HepG2 (cell line): ENCODE data around the gene TCN2. TPM values are rescaled to one million over a fixed set of nuclear protein-coding genes. Genes with fewer than 3 reads are reported as not detected.

Experiments used
- ARID2 ChIP-seq: sonication (generic); formaldehyde crosslinking; IDR thresholded peaks from 2 replicates; pipeline ENCODE4 v1.8.1; 2022; ENCODE audit warnings: mild to moderate bottlenecking, missing genetic modification reagents, borderline replicate concordance
- ARID4A ChIP-seq: sonication (generic); formaldehyde crosslinking; IDR thresholded peaks from 2 replicates; pipeline ENCODE4 v1.5.0; 2020; ENCODE audit warnings: mild to moderate bottlenecking, missing genetic modification reagents, borderline replicate concordance
- GPN1 ChIP-seq: sonication (generic); formaldehyde crosslinking; IDR thresholded peaks from 2 replicates; pipeline ENCODE4 v1.5.1; 2020; ENCODE audit warnings: missing genetic modification reagents, borderline replicate concordance
- IRF2 ChIP-seq: IDR thresholded peaks from 2 replicates; pipeline ENCODE4 v1.6.1; 2018; ENCODE audit warnings: missing genetic modification reagents, missing compliant biosample characterization
- NCOR1 ChIP-seq: fragments of 200-600 bp; sonication (generic); IDR thresholded peaks from 2 replicates; pipeline ENCODE4 v1.7.0; 2017; ENCODE audit warnings: antibody characterized with exemption, low read length, borderline replicate concordance
- NPAS2 ChIP-seq: sonication (generic); formaldehyde crosslinking; IDR thresholded peaks from 2 replicates; pipeline ENCODE4 v1.8.0; 2022; ENCODE audit warnings: mild to moderate bottlenecking, missing genetic modification reagents, borderline replicate concordance
- PRDM4 ChIP-seq: sonication (generic); formaldehyde crosslinking; IDR thresholded peaks from 2 replicates; pipeline ENCODE4 v1.9.0; 2021; ENCODE audit warnings: missing genetic modification reagents, borderline replicate concordance
- RFX5 ChIP-seq: IDR thresholded peaks from 2 replicates; pipeline ENCODE4 v1.6.1; 2011; ENCODE audit warnings: low read depth, low read length, improper control_type of control experiment
- ZBTB10 ChIP-seq: sonication (generic); formaldehyde crosslinking; IDR thresholded peaks from 2 replicates; pipeline ENCODE4 v1.4.0; 2020; ENCODE audit warnings: missing genetic modification reagents, borderline replicate concordance
- ZBTB37 ChIP-seq: sonication (generic); formaldehyde crosslinking; IDR thresholded peaks from 2 replicates; pipeline ENCODE4 v1.4.0; 2020; ENCODE audit warnings: mild to moderate bottlenecking, missing genetic modification reagents
- ZBTB44 ChIP-seq: sonication (generic); formaldehyde crosslinking; IDR thresholded peaks from 2 replicates; pipeline ENCODE4 v1.4.0; 2020; ENCODE audit warnings: missing genetic modification reagents
- polyA plus RNA-seq, 8 experiments: library from polyadenylated mRNA; depleted of rRNA in 3 of 8; stranded (reverse) in 7 of 8; unstranded in 1 of 8; fragments of >200 nt; fragmentation: Illumina TruSeq in 4 of 8; extraction: Trizol in 4 of 8; gene quantifications; 2 replicates each; pipeline versions ENCODE4 v1.2.1 to v1.2.3, GENCODE V29; 2011 to 2016; ENCODE audit warnings: low read depth in 4 of 8, missing spikeins in 1 of 8, mixed read lengths in 1 of 8; ENCODE audit not compliant: insufficient read depth in 1 of 8
- total RNA-seq, 5 experiments: library from RNA; depleted of rRNA; stranded (reverse); fragments of >200 nt; fragmentation: Illumina TruSeq; extraction: Trizol; gene quantifications; 2 replicates each; pipeline ENCODE4 v1.2.3, GENCODE V29; 2016; ENCODE audit warnings: low read depth in 1 of 5

The TCN2 gene
- total and polyA plus RNA-seq, 2 of the 13 experiments (the other 11 are each of a cell fraction or from before 2014, with no cell fraction given) = 0.29 to 0.31 TPM

- TF ChIP-seq ZBTB10 (CRISPR knock-in tag) = no peak
- no peak for TF ChIP-seq GPN1 (CRISPR knock-in tag)
- TF ChIP-seq ARID2 = no peak
- peak; percentile 13; the same call in 1 of the 2 replicates for TF ChIP-seq ARID4A
- TF ChIP-seq PRDM4 = no peak
- TF ChIP-seq NCOR1 = no peak
- no peak for TF ChIP-seq RFX5
- no peak for TF ChIP-seq NPAS2 (CRISPR knock-in tag)
- TF ChIP-seq IRF2 = no peak
- no peak for TF ChIP-seq ZBTB37 (CRISPR knock-in tag)
- TF ChIP-seq ZBTB44 (CRISPR knock-in tag) = no peak
Measured at GRCh38 chr22:30606455-30607299, at the start of gene TCN2 (continued).
